Kidney capillary endothelial cell (primary cell): ENCODE results near the gene CNGB1.
"Not testable (repeated sequence)": the region's sequence is repeated elsewhere in the genome, so short reads cannot be mapped to it uniquely, and the experiment has no call there.

Experiments used
- DNase-seq: peaks from one replicate; pipeline ENCODE4 v3.0.0-alpha.2; 2018; ENCODE audit warnings: low spot score

CNGB1 gene

DNA sequence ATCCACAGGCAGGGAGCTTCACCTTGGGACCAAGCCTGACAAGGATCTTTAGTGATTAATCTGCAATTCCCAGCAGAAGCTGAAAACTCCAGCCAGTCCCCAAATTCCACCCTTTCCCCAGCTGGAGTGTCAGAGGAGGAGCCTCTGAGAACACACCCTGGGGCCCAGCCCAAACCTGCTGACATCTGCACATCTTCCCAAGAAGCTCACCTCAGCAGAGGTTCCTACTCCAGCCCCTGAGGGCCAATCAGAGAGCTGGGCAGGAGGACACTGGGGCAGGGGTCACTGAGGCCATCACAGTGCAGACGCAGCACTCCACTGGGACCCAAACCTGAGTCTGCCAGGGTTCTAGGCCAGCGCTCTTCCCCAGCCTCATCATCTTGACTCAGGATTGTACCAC, 44.9 kb downstream of the CNGB1 start:
- DNase-seq = no peak

- no peak for DNase-seq
Observed at GRCh38 chr16:57925310-57925709, 45.6 kb downstream of the CNGB1 start.

GRCh38 chr16:57924514-57924913, 46.4 kb downstream of the CNGB1 start:
- DNase-seq = no peak

DNA sequence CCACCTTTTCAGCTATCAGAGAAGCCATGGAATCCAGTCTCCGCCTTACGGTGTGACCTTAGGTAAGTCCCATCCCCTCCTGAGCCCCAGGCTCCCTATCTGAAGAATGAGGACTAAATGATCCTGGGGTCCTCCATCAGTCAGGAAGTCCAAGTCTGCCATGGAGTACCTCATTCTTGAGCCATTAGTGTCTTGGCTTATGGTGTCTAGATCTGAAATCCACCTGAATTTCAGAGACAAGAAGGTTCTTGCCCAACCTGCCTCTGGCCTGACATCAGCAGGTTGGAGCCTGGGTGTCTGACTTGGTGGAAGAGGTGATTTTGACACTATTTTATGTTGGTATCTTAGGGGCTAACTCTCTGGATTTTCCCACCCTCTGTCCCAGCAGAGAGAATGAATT, 47.1 kb downstream of the CNGB1 start:
- DNase-seq = no peak

DNA sequence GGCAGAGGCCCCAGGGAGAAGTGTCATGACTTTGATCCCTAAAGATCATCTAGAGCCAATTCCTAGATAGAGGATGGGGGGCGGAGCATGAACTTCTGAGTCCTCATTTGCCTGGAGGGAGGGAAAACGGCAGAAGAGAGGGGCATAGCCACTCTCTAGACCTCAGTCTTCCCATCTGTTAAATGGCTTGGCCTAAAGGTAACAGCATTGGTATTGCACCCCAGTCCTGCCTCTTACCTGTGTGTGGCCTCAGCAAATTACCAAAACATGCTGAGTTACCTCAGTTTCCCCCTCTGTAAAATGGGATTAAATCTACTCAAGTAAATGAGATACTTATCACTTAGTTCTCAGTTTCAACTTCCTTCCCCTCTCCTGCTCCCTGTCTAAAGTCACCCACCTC, 47.5 kb downstream of the CNGB1 start:
- DNase-seq = no peak

- DNase-seq = no peak
Observed at GRCh38 chr16:57920880-57921229, 50.1 kb downstream of the CNGB1 start.

GRCh38 chr16:57920215-57920879, 50.6 kb downstream of the CNGB1 start:
- no peak for DNase-seq

- no peak for DNase-seq
Observed at GRCh38 chr16:57918994-57919393, 51.9 kb downstream of the CNGB1 start.

DNA sequence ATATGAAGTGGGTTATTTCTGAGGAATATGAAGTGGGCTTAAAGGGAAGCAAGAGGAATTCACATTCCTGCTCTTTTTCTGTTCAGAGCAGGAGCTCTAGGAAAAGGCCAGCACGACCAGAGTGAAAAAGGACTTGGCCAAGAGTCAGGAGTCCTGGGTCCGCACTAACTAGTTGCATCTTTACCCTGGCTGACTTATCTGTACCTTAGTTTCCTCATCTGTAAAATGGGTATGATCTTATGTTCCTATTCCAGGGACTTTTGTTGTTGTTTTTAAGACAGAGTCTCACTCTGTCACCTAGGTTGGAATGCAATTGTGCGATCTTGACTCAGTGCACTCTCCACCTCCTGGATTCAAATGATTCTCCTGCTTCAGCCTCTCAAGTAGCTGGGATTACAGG, 52.5 kb downstream of the CNGB1 start:
- DNase-seq = no peak

DNA sequence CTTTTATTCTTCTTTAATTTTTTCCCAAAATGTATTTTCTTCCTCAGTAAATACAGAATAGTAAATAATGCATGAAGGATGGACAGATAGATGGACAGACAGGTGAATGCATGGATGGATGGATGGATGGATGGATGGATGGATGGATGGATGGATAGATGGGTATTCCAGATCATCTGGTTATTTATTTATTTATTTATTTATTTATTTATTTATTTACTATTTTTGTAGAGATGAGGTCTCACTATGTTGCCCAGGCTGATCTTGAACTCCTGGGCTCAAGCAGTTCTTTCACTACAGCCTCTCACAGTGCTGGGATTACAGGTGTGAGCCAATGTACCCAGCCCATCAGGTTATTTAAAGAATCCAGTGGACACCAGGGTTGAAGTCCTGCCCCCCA, 53.0 kb downstream of the CNGB1 start:
- not testable (repeated sequence) for DNase-seq

GRCh38 chr16:57917489-57917888, 53.4 kb downstream of the CNGB1 start:
- DNase-seq = not testable (repeated sequence)

DNA sequence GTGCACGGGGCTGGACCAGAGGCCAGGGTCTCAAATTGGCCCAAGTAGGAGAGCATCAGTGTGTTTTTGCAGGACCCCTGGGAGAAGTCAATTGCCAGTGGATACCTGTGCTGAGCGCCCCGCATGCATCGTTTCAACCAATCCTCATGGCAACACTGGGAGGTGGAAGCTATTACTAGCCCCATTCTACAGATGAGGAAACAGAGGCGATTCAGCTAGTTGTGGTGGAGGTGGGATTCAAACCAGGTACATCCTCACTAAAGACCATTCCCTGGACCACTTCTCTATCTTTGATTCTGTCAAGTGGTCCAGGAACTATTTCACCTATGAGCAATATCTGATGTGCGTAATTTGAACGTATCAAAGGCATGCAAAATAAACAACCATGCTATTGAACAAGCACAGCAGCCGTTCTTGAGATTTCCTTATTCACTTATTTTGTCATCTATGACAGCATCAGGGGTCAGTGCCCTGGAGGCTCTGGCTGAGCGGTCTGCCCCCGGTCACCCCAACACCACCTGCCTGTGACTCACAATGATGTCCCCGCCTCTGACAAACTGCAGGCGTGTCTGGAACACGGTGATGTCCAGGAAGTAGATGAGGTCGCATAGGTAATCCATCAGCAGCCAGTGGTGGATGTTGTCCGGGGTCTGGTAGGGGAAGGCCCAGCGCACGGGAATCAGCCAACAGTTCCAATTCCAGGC, 54.0 kb downstream of the CNGB1 start:
- DNase-seq = no peak

DNA sequence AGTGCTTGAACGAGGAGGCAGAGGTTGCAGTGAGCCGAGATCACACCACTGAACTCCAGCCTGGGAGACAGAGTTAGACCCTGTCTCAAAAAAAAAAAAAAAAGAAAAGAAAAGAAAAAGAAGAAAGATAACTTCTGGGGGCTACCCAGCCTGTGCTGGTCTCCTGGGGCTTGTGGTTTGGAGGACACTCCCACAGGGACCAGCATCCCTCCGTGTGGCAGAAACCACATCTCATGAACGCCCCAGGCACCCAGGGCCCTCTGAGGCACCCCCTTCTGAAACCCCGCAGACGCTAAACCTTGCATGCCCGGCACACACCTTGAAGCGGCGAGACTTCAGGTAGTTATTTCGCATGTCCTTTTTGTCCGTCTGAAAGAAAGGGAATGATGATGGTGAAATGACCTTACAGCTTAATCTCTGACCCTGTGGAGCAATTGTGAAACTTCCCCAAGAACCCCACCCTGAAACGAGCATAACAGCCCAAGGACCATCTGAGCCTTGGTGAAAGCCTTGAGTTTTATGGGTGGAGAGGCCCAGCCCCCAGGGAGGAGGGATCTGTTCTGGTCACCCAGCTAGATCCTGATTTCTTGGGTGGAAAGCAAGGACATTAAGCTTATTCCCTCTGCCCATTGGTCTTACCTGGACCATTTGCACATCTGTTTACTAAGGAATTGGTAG, 55.0 kb downstream of the CNGB1 start:
- no peak for DNase-seq

- no peak for DNase-seq
Observed at GRCh38 chr16:57915267-57915666, 55.7 kb downstream of the CNGB1 start.

- DNase-seq = no peak
Observed at GRCh38 chr16:57914244-57915173, 56.4 kb downstream of the CNGB1 start.

DNA sequence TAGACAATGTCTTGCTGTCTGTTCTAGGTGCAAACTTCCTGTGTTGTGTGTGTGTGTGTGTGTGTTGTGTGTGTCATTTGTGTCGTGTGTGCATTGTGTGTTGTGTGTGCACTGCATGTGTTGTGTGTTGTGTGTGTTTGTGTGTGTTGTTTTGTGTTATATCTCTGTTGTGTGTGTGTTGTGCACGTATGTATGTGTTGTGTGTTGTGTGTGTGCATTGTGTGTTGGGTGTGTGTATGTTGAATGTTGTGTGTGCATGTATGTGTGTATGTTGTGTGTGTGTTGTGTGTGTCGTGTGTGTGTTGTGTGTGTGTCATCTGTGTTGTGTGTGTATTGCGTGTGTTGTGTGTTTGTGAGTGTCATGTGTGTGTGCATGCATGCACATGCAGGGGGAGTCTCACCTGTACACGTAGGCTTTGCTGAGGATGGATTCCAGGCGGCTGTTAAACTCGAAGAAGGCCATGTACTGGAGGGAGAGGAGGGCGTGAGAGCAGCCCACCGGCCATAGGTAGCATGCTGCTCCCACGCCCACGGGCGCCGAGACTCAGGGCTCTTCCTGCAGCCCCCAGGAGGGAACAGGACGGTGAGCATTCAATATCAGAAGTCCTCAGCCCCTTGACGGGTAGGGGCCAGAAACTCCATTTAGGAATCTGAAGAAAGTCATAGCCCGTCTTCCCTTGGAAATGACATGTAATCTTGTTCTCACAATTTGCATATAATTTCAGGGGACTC, 58.2 kb downstream of the CNGB1 start:
- no peak for DNase-seq

GRCh38 chr16:57911743-57912142, 59.2 kb downstream of the CNGB1 start:
- DNase-seq = no peak

DNA sequence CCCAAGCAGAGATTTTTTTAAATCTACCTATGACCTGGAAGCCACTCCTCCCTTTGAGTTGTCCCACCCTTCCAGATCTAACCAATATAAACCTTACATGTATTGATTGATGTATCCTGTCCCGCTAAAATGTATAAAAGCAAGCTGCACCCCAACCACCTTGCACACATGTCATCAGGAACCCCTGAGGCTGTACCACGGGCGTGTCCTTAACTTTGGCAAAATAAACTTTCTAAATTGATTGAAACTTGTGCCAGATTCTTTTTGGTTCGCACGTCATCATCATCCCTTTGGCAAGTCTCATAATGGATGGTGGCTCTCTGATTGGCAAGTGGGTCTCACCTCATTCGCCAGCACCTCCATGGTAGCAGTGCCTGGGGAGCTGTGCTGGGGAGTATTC, 60.2 kb downstream of the CNGB1 start:
- no peak for DNase-seq

GRCh38 chr16:57908409-57908987, 62.4 kb downstream of the CNGB1 start:
- no peak for DNase-seq

DNA sequence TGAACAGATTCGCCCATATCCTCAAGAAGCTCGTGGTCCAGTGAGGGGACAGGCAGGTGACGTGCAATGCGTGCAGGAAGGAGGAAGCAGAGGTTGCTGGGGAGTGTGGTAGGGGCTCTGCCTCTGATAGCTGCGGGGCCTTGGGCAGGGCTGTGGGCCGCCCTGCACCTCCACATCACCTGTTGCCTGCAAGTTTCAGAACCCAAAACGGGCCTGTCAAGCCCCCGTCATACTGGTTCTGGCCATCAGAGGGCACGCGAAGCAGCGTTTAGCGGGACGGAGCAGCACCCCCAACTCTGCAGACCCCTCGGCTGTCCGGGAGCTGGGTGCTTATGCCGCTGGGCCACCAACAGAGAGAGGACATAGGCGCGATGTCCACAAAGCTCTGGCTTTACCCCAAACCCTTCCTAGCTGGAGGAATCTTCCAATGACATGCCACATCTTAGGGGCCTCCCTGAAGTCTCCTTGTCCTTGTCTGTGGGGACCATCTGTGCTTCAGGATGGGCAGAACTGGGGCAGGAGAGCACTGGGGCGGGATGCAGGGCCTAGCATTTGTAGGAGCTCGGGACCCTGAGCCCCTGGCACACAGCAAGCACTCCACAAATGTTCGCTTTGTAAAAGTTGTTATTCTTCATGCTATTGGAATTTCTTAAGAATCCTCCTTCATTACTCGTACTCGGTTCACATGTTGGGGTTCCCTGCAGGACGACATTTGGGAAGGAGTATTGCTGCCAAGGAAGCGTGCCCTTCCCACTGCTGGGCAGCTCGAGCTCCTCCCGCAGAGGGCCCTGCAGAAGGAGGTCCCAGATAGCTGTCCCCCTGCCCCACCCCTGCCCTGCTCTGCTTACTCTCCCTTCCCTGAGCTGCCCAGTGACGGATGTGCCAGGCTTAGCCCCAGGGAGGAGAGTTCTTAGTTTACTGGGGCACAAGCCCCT, 64.3 kb downstream of the CNGB1 start:
- no peak for DNase-seq
